ENCODE measurements around the gene PHKG1. TPM values are rescaled to one million over a fixed set of nuclear protein-coding genes. Genes with fewer than 3 reads are reported as not detected.

Gene PHKG1
- total and polyA plus RNA-seq, 10 of the 15 experiments (the other 5 are each of a cell fraction or from before 2014, with no cell fraction given), result 0.08 to 1.6 (median 0.44) TPM

DNA sequence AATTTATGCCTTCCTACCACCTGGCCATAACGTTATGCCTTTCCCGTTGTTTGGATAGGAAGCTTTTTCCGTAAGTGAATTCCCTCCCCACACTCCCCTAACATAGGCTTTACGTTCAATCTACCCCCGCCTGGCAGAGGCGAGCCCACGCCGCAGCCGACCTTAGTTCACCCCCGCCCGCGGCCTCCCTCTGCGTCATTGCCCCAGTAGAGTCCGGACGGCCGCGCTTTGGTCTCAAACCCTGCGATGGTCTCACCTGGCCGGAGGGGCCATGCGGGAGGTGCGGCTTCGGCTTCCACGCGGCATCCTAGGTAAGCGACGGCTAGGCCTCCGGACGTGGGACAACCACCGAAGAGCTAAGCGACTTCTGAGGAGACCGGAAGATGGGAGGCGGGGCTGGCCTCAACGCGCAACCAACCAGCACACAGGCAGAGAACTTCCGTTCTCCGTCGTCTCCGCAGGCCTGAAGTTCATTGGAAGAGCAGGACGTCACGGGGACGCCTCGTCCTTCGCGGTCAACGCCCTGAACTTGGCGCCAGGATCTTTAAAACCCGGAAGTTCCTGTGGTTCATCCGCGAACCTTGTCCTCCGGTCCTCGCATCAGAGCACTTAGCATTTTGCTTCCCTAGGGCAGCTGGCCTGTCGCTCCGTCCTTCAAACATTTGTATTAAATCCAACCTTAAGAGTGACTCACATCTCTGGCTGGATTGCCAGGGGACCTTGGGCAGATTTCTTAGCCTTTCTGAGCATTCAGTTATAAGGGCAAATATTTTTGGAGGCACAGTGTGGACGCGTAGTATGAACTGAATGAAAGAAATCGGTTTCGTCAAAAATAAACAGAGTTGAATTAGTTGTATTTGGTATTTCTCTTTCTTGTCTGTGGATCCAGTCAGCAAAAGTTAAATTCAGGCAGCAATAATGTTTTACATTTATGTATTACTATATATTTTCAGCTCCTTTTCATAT, 13.6 kb upstream of the PHKG1 start, which contains the start of gene CHCHD2 (continued):
- TF ChIP-seq, protein P1, sequence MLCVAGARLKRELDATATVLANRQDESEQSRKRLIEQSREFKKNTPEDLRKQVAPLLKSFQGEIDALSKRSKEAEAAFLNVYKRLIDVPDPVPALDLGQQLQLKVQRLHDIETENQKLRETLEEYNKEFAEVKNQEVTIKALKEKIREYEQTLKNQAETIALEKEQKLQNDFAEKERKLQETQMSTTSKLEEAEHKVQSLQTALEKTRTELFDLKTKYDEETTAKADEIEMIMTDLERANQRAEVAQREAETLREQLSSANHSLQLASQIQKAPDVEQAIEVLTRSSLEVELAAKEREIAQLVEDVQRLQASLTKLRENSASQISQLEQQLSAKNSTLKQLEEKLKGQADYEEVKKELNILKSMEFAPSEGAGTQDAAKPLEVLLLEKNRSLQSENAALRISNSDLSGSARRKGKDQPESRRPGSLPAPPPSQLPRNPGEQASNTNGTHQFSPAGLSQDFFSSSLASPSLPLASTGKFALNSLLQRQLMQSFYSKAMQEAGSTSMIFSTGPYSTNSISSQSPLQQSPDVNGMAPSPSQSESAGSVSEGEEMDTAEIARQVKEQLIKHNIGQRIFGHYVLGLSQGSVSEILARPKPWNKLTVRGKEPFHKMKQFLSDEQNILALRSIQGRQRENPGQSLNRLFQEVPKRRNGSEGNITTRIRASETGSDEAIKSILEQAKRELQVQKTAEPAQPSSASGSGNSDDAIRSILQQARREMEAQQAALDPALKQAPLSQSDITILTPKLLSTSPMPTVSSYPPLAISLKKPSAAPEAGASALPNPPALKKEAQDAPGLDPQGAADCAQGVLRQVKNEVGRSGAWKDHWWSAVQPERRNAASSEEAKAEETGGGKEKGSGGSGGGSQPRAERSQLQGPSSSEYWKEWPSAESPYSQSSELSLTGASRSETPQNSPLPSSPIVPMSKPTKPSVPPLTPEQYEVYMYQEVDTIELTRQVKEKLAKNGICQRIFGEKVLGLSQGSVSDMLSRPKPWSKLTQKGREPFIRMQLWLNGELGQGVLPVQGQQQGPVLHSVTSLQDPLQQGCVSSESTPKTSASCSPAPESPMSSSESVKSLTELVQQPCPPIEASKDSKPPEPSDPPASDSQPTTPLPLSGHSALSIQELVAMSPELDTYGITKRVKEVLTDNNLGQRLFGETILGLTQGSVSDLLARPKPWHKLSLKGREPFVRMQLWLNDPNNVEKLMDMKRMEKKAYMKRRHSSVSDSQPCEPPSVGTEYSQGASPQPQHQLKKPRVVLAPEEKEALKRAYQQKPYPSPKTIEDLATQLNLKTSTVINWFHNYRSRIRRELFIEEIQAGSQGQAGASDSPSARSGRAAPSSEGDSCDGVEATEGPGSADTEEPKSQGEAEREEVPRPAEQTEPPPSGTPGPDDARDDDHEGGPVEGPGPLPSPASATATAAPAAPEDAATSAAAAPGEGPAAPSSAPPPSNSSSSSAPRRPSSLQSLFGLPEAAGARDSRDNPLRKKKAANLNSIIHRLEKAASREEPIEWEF (IDR thresholded peaks at IDR 0.05; ENCODE audit: insufficient replicate concordance, low read depth, low read length), result no peak
- TF ChIP-seq SREBF1 (IDR thresholded peaks at IDR 0.05; ENCODE audit: low read length) (no peak), HCFC1 (IDR thresholded peaks at IDR 0.05; ENCODE audit: low read length) (peak; percentile 76), RBBP5 (conservative IDR thresholded peaks at IDR 0.05) (no peak), POU2F2 (IDR thresholded peaks at IDR 0.05; ENCODE audit: borderline replicate concordance, low read depth, low read length) (peak; percentile 88), MYC (IDR thresholded peaks at IDR 0.05; ENCODE audit: insufficient read depth, insufficient read length, insufficient replicate concordance, low read length, severe bottlenecking) (peak; percentile 93), IRF4 (IDR thresholded peaks at IDR 0.05; ENCODE audit: low read depth, low read length) (no peak), IKZF2 (IDR thresholded peaks at IDR 0.05) (no peak), SIX5 (IDR thresholded peaks at IDR 0.05; ENCODE audit: low read depth, low read length, severe bottlenecking) (peak; percentile 47), POLR2AphosphoS5 (IDR thresholded peaks at IDR 0.05; ENCODE audit: low read length) (peak; percentile 89), SP1 (IDR thresholded peaks at IDR 0.05; ENCODE audit: low read depth, low read length) (peak; percentile 97), ZSCAN29 (IDR thresholded peaks at IDR 0.05) (no peak), CREB1 (IDR thresholded peaks at IDR 0.05; ENCODE audit: low read depth) (peak; percentile 87; the same call in 1 of the 2 replicates), IKZF1 (conservative IDR thresholded peaks at IDR 0.05) (peak; percentile 66), MYB (IDR thresholded peaks at IDR 0.05; ENCODE audit: borderline replicate concordance, low read depth, low read length) (no peak), MEF2B (IDR thresholded peaks at IDR 0.05; ENCODE audit: partially characterized antibody, poor library complexity, severe bottlenecking) (no peak), TBL1XR1 (IDR thresholded peaks at IDR 0.05; ENCODE audit: low read depth, low read length) (no peak), ZNF384 (IDR thresholded peaks at IDR 0.05; ENCODE audit: borderline replicate concordance, low read depth, low read length) (no peak), SUPT20H (IDR thresholded peaks at IDR 0.05; ENCODE audit: borderline replicate concordance, control insufficient read depth, low read depth, low read length) (no peak)
- TF ChIP-seq, protein P2, sequence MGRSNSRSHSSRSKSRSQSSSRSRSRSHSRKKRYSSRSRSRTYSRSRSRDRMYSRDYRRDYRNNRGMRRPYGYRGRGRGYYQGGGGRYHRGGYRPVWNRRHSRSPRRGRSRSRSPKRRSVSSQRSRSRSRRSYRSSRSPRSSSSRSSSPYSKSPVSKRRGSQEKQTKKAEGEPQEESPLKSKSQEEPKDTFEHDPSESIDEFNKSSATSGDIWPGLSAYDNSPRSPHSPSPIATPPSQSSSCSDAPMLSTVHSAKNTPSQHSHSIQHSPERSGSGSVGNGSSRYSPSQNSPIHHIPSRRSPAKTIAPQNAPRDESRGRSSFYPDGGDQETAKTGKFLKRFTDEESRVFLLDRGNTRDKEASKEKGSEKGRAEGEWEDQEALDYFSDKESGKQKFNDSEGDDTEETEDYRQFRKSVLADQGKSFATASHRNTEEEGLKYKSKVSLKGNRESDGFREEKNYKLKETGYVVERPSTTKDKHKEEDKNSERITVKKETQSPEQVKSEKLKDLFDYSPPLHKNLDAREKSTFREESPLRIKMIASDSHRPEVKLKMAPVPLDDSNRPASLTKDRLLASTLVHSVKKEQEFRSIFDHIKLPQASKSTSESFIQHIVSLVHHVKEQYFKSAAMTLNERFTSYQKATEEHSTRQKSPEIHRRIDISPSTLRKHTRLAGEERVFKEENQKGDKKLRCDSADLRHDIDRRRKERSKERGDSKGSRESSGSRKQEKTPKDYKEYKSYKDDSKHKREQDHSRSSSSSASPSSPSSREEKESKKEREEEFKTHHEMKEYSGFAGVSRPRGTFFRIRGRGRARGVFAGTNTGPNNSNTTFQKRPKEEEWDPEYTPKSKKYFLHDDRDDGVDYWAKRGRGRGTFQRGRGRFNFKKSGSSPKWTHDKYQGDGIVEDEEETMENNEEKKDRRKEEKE (IDR thresholded peaks at IDR 0.05), result no peak
- TF ChIP-seq, protein P3, sequence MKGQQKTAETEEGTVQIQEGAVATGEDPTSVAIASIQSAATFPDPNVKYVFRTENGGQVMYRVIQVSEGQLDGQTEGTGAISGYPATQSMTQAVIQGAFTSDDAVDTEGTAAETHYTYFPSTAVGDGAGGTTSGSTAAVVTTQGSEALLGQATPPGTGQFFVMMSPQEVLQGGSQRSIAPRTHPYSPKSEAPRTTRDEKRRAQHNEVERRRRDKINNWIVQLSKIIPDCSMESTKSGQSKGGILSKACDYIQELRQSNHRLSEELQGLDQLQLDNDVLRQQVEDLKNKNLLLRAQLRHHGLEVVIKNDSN (IDR thresholded peaks at IDR 0.05; ENCODE audit: borderline replicate concordance, extremely low read length, insufficient read depth, low read depth, low read length), result peak; percentile 56
